ENCODE measurements around the gene STEAP2. TPM values are rescaled to one million over a fixed set of nuclear protein-coding genes. Genes with fewer than 3 reads are reported as not detected.

The STEAP2 gene
- total RNA-seq, 1 donor from 2014 or later, result 6.9 TPM

GRCh38 chr7:90192876-90193750, 18.4 kb upstream of the STEAP2 start:
- no peak for DNase-seq (ENCODE audit: low read depth)

DNA sequence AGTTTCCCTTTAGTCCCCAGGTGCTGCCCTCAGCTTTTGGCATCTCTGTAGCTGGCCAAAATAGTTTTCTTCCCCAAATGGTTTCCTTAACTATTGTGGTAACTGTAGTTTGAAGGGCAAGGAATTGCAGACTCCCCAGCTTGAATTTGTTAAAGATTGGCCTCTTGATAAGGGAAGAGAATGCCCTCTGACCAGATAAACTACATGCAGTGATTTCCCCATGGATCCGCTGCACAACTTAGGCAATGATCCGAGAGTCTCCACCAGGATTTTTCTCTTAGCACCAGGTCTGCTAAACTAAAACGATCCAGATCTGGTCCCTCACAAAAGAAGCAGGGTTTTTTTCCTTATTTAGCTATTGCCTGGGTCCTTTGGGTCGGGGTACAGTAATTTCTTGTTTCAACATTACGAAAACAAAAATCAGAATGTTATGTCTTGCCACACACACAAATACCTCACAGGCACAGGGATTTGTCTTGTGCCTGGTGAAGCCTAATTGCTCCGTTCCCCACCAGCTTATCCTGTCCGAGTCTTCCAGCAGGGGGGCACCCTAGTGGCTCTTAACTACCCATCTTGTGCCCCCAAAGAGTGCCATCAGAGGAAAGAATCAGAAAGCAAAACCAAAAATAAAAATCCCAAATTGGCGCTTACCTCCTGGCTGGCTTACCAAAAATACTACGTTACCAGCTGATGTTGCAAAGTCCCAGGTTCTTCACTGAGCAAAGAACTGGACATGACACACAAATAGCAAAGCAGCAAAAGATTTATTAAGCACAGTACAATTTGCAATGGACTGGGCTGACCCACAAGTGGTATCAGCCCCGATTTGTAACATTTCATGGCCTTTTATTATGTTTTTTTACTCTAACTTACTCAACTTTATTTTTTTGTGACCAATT, 16.4 kb upstream of the STEAP2 start:
- DNase-seq (ENCODE audit: low read depth), result no peak

GRCh38 chr7:90201500-90202195, 9.9 kb upstream of the STEAP2 start:
- DNase-seq (ENCODE audit: low read depth), result no peak

DNA sequence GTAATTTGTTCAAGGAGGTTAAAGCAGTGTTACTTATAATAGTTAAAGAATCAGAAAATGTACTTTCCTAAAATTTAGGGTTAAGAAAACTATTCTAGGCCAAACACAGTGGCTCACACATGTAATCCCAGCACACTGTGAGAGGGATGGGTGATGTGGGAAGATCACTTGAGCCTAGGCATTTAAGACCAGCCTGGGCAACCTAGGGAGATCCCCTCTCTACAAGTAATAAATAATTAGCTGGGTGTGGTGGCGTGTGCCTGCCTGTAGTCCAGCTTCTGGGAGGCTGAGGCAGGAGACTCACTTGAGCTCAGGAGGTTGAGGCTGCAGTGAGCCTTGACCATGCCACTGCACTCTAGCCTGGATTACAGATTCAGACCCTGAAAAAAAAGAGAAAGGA, 3.6 kb upstream of the STEAP2 start:
- no peak for DNase-seq (ENCODE audit: low read depth)

- DNase-seq (ENCODE audit: low read depth), result no peak
Observed at GRCh38 chr7:90209776-90210175, 1.8 kb upstream of the STEAP2 start.

GRCh38 chr7:90210475-90210874, 1.1 kb upstream of the STEAP2 start:
- DNase-seq (ENCODE audit: low read depth), result no peak

DNA sequence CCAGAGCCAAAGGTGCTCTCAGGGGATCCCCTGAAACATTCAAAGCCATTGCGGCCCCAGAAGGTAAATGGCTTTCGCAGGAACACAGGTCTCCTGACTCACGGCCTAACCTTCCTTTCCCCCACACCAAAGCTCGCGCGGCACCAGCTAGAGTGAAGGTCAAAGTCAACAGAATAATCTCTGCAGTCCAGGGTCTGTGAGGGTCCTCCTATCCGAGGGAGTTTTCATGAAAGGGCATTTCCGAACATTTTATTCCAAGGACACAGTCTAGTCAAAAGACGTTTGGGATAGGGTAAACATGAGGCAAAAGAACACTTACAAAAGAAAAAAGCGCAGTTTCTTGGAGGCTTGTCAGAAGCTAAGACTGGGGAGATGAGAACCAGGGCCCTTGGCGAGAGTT, 559 bp upstream of the STEAP2 start:
- no peak for DNase-seq (ENCODE audit: low read depth)

DNA sequence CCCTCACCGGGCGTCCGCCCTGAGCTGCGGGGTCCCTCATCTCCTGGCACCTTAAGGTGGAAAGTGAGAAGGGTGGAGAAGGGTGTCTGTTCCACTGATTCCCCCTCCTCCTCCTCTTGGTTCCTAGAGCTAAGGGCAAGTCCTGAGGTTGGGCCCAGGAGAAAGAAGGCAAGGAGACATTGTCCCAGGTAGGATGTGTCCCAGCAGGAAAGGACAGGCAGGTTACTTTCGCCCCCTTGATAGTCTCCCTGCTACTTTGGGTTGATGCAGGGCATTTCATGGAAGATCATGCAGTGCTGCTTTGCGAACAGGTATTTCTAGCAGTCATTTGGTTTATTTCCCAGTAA, 582 bp downstream of the STEAP2 start:
- no peak for DNase-seq (ENCODE audit: low read depth)

GRCh38 chr7:90213521-90213920, 2.0 kb downstream of the STEAP2 start:
- no peak for DNase-seq (ENCODE audit: low read depth)

GRCh38 chr7:90216080-90216674, 4.6 kb downstream of the STEAP2 start:
- no peak for DNase-seq (ENCODE audit: low read depth)

DNA sequence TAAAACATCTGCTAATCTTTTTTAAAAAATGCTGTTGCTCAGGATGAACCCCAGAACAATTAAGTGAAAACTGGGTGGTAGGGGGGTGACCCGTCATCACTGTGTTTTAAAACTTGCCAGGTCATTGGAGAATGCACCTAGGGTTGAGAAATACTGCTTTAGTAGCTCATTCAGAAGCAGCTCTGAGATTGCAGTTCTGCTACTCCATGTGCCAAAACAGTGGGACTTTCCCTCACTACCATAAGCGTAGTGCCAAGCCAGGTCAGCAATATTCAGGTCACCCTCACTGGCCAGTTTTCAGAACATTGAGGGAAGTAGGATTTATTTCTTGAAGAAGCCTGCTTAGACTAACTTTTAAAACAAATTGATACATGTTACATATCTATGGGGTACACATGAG, 5.2 kb downstream of the STEAP2 start:
- no peak for DNase-seq (ENCODE audit: low read depth)

GRCh38 chr7:90222390-90222789, 10.8 kb downstream of the STEAP2 start:
- DNase-seq (ENCODE audit: low read depth), result no peak

- peak; percentile 80 for DNase-seq (ENCODE audit: low read depth)
Observed at GRCh38 chr7:90222811-90223725, 11.5 kb downstream of the STEAP2 start.

DNA sequence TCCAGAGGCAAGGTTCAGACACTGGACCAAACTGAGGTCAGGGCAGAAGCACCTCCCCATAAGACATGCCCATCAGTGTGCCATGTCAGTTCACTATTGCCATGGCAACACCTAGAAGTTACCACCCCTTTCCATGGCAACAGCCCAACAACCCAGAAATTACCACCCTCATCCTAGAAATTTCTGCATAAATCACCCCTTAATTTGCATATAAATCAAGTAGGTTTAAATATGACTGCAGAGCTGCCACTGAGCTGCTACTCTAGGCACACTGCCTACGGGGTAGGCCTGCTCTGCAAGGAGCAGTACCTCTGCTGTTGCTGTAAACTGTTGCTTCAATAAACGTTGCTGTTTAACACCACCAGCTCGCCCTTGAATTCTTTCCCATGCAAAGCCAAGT, 12.7 kb downstream of the STEAP2 start:
- no peak for DNase-seq (ENCODE audit: low read depth)

DNA sequence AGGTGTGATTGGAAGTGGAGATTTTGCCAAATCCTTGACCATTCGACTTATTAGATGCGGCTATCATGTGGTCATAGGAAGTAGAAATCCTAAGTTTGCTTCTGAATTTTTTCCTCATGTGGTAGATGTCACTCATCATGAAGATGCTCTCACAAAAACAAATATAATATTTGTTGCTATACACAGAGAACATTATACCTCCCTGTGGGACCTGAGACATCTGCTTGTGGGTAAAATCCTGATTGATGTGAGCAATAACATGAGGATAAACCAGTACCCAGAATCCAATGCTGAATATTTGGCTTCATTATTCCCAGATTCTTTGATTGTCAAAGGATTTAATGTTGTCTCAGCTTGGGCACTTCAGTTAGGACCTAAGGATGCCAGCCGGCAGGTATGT, 13.6 kb downstream of the STEAP2 start:
- DNase-seq (ENCODE audit: low read depth), result peak; percentile 71

GRCh38 chr7:90225601-90226000, 14.1 kb downstream of the STEAP2 start:
- DNase-seq (ENCODE audit: low read depth), result no peak

- no peak for DNase-seq (ENCODE audit: low read depth)
Observed at GRCh38 chr7:90227259-90227658, 15.7 kb downstream of the STEAP2 start.

DNA sequence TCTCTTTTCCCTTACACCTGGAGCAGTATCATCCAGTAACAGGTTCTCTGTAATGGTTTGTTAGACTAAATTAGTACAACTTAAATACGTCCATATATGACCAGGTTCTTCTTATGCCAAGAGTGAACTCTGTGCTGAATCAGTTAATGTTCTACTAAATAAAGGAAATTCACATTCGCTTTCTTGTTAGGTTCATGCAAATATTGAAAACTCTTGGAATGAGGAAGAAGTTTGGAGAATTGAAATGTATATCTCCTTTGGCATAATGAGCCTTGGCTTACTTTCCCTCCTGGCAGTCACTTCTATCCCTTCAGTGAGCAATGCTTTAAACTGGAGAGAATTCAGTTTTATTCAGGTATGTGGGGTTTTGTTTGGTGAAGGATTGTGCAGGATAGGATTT, 18.1 kb downstream of the STEAP2 start:
- DNase-seq (ENCODE audit: low read depth), result no peak

DNA sequence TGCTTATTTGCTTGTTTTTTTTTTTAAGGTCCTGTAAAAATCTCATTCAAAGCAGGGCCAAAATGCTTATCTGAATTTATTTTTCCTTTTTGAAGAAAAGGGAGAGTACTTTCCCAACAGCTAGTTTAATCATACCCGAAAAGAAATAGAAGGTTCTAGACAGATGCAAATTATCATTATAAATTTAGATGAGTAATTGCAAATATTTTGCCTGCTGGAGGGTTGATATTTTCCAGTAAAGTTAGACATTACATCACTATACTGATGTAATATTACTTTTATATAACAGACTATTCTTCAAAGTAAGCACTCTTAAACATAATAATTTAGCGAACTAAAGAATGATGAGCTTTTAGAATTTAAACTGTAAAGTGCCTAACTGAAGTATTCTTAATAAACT, 19.3 kb downstream of the STEAP2 start:
- DNase-seq (ENCODE audit: low read depth), result no peak

DNA sequence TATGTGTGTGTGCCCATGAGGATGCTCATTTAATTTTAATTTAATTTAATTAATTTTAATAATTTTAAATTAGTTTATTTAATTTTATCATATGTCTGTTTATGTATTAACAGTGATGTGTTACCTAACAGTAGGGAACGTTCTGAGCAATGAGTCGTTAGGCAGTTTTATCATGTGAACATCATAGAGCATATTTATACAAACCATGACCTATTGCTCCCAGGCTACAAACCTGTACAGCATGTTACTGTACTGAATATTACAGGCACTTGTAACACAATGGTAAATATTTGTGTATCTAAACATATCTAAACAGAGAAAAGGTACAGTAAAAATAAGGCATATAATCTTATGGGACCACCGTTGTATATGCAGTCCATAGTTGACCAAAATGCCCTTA, 19.8 kb downstream of the STEAP2 start:
- no peak for DNase-seq (ENCODE audit: low read depth)

Data from myocyte (in vitro differentiated cells).